Measurements from ENCODE around the gene IL19. TPM values are rescaled to one million over a fixed set of nuclear protein-coding genes. Genes with fewer than 3 reads are reported as not detected.

The IL19 gene
- total and polyA plus RNA-seq, 2 donors (not counting 3 experiments of a cell fraction or from before 2014, with no cell fraction given), result not detected

DNA sequence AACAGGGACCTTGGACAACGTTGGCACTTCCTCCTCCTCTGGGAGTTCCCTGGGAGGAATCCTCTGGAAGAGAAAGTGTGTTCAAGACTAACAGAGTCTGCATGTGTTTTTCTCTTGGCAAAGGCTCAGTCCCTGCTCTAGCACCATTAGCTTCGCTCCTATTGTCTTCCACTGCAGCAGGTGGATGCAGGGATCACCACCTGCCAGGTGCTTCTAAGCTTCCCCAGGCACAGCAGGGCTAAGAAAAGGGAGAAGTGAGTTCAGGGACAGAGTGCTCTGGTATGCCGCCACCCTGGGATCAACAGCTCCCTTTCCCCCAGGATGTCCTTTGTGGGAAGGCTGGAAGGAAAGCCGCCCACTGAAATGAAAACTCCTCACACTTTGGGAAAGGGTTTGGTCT lies 50.9 kb downstream of the IL19 start:
- Histone ChIP-seq H4K20me1 (replicated peaks; ENCODE audit: control insufficient read depth, extremely low read depth, insufficient read depth, low read length) (no peaks in the 10 kb centered on the region), H3K9me3 (replicated peaks; ENCODE audit: control insufficient read depth, insufficient read depth, low read length) (no peaks in the 10 kb centered on the region), H3K79me2 (ENCODE audit: control insufficient read depth, insufficient read depth, low read length) (no peaks in the 10 kb centered on the region), H3K4me2 (ENCODE audit: insufficient read depth, low read length) (no peak overlapping the region), H2AFZ (ENCODE audit: low read depth, low read length) (no peak overlapping the region), H3K4me1 (ENCODE audit: control insufficient read depth, extremely low read depth, insufficient read depth, low read length) (peaks cover 5% of the 10 kb centered on the region), H3K9me1 (replicated peaks; ENCODE audit: control insufficient read depth, extremely low read depth, insufficient read depth, low read length) (no peaks in the 10 kb centered on the region), H3K36me3 (ENCODE audit: control insufficient read depth in 2 of 2, extremely low read depth in 1 of 2, insufficient read depth in 2 of 2, low read length in 2 of 2) (no peaks in the 10 kb centered on the region), H3K9ac (replicated peaks; ENCODE audit: extremely low read depth, insufficient read depth, low read length) (no peak overlapping the region), H3K27me3 (ENCODE audit: control insufficient read depth in 2 of 2, insufficient read depth in 2 of 2, low read length in 2 of 2) (peaks cover 0 to 2% of the 10 kb centered on the region in 2 experiments), H3K4me3 (replicated peaks in 1 of 3; ENCODE audit: insufficient read depth in 1 of 3, low read depth in 1 of 3, low read length in 3 of 3) (no peak overlapping the region), H3K27ac (ENCODE audit: insufficient read depth, low read depth, low read length) (no peak overlapping the region)
- ChIA-PET POLR2A (no interaction called here), CTCF (interaction anchor here (2.4 kb wide), 1 partner anchor 12 kb away, joined by 11 read pairs; no protein-coding TSS in a partner anchor)
- dilution Hi-C loops (cut with MboI; ENCODE audit: extremely low pct_ligation_motif_present, low sequenced_read_pairs) (no loop called here), intact Hi-C loops (cut with micrococcal nuclease) (no loop called here)
- no TSS peak for BruUV-seq (replicated peaks)
- no peak for TF ChIP-seq MYC (IDR thresholded peaks at IDR 0.05; ENCODE audit: low read depth, low read length)
- DNase-seq (ENCODE audit: low read depth, low spot score) (no peak), FAIRE-seq (no peak)

DNA sequence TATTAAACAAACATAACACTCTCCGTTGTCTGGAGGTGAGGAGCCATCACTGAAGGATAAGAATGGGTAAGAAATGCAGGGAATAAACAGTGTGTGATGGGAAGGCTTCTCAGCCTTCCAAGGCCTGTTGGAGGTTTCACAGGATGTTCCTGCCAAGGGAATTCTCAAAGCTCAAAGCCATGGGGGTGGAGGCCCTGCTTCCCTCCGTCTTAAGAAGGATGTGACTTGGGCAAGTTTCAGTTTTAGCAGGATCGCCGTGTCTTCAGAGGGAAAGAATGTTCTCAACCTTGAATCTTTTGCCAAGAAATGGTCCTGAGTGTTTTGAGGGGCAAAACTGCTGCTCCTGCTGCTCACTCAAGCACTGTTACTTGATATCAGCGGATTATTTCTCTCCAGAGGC lies 53.2 kb downstream of the IL19 start:
- Histone ChIP-seq H3K9ac (replicated peaks; ENCODE audit: extremely low read depth, insufficient read depth, low read length) (no peak overlapping the region), H3K4me3 (replicated peaks in 1 of 3; ENCODE audit: insufficient read depth in 1 of 3, low read depth in 1 of 3, low read length in 3 of 3) (no peak overlapping the region), H3K27me3 (ENCODE audit: control insufficient read depth in 2 of 2, insufficient read depth in 2 of 2, low read length in 2 of 2) (peaks cover 0 to 2% of the 10 kb centered on the region in 2 experiments), H3K36me3 (ENCODE audit: control insufficient read depth in 2 of 2, extremely low read depth in 1 of 2, insufficient read depth in 2 of 2, low read length in 2 of 2) (no peaks in the 10 kb centered on the region), H3K9me1 (replicated peaks; ENCODE audit: control insufficient read depth, extremely low read depth, insufficient read depth, low read length) (no peaks in the 10 kb centered on the region), H3K4me2 (ENCODE audit: insufficient read depth, low read length) (no peak overlapping the region), H3K79me2 (ENCODE audit: control insufficient read depth, insufficient read depth, low read length) (no peaks in the 10 kb centered on the region), H3K27ac (ENCODE audit: insufficient read depth, low read depth, low read length) (no peak overlapping the region), H3K9me3 (replicated peaks; ENCODE audit: control insufficient read depth, insufficient read depth, low read length) (no peaks in the 10 kb centered on the region), H4K20me1 (replicated peaks; ENCODE audit: control insufficient read depth, extremely low read depth, insufficient read depth, low read length) (no peaks in the 10 kb centered on the region), H2AFZ (ENCODE audit: low read depth, low read length) (no peak overlapping the region), H3K4me1 (ENCODE audit: control insufficient read depth, extremely low read depth, insufficient read depth, low read length) (peaks cover 5% of the 10 kb centered on the region)
- FAIRE-seq (no peak), DNase-seq (ENCODE audit: low read depth, low spot score) (no peak)
- ChIA-PET POLR2A (no interaction called here), CTCF (interaction anchor here (1.2 to 1.3 kb wide), 3 partner anchors 9 to 89 kb away, joined by 3 to 4 read pairs (median 4); no protein-coding TSS in a partner anchor)
- dilution Hi-C loops (cut with MboI; ENCODE audit: extremely low pct_ligation_motif_present, low sequenced_read_pairs), result no loop called here
- no TSS peak for BruUV-seq (replicated peaks)
- intact Hi-C loops (cut with micrococcal nuclease), result no loop called here
- TF ChIP-seq GATA2 (IDR thresholded peaks at IDR 0.05; ENCODE audit: insufficient read depth, insufficient read length, low read depth, low read length) (no peak), POLR2AphosphoS5 (IDR thresholded peaks at IDR 0.05; ENCODE audit: insufficient read depth, low read depth, low read length) (no peak), MYC (IDR thresholded peaks at IDR 0.05; ENCODE audit: low read depth, low read length) (no peak), FOS (IDR thresholded peaks at IDR 0.05; ENCODE audit: borderline replicate concordance, insufficient read depth, low read length) (no peak), POLR2A (IDR thresholded peaks at IDR 0.05; ENCODE audit: low read depth, low read length) (no peak), JUN (IDR thresholded peaks at IDR 0.05; ENCODE audit: borderline replicate concordance, insufficient read depth, insufficient read length, low read depth) (no peak), EZH2 (IDR thresholded peaks at IDR 0.05; ENCODE audit: borderline replicate concordance, low read depth, low read length, severe bottlenecking) (no peak)
- TF ChIP-seq, protein P1, sequence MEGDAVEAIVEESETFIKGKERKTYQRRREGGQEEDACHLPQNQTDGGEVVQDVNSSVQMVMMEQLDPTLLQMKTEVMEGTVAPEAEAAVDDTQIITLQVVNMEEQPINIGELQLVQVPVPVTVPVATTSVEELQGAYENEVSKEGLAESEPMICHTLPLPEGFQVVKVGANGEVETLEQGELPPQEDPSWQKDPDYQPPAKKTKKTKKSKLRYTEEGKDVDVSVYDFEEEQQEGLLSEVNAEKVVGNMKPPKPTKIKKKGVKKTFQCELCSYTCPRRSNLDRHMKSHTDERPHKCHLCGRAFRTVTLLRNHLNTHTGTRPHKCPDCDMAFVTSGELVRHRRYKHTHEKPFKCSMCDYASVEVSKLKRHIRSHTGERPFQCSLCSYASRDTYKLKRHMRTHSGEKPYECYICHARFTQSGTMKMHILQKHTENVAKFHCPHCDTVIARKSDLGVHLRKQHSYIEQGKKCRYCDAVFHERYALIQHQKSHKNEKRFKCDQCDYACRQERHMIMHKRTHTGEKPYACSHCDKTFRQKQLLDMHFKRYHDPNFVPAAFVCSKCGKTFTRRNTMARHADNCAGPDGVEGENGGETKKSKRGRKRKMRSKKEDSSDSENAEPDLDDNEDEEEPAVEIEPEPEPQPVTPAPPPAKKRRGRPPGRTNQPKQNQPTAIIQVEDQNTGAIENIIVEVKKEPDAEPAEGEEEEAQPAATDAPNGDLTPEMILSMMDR (IDR thresholded peaks at IDR 0.05; ENCODE audit: extremely low read depth in 1 of 2, insufficient read depth in 1 of 2, low read depth in 1 of 2, low read length in 2 of 2), result no peak
- TF ChIP-seq, protein P2, sequence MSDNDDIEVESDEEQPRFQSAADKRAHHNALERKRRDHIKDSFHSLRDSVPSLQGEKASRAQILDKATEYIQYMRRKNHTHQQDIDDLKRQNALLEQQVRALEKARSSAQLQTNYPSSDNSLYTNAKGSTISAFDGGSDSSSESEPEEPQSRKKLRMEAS (IDR thresholded peaks at IDR 0.05; ENCODE audit: insufficient read depth, insufficient read length), result no peak

Measured in endothelial cell of umbilical vein (primary cell).